OCI-LY3 (cell line): ENCODE measurements around the gene STPG3.

Source experiments
- H2AFZ ChIP-seq: fragments of 200-600, 300-600 bp; shearing (Covaris generic); 2 replicates; pipeline ENCODE4 v1.6.0; 2014; ENCODE audit warnings: antibody characterized with exemption, low read depth, low read length
- H3K27ac ChIP-seq: fragments of 200-600, 300-600 bp; sonication (generic); 2 replicates; pipeline ENCODE4 v1.5.1; 2014; ENCODE audit warnings: mild to moderate bottlenecking, low read length, moderate library complexity, mixed read lengths
- H3K27me3 ChIP-seq: fragments of 200-600, 300-600 bp; sonication (generic); 2 replicates; pipeline ENCODE4 v1.6.1; 2014; ENCODE audit warnings: low read depth, low read length, mixed read lengths
- H3K36me3 ChIP-seq: fragments of 200-600, 300-600 bp; sonication (generic); replicated peaks from 2 replicates; pipeline ENCODE3; 2014; ENCODE audit warnings: low read depth, low read length, mixed read lengths
- H3K4me1 ChIP-seq: fragments of 300-600, 200-600 bp; sonication (generic); 2 replicates; pipeline ENCODE4 v1.6.1; 2014; ENCODE audit warnings: low read length, mixed read lengths
- H3K4me2 ChIP-seq: fragments of 200-600, 300-600 bp; sonication (generic); 2 replicates; pipeline ENCODE4 v1.6.1; 2014; ENCODE audit warnings: low read length, mixed read lengths
- H3K4me3 ChIP-seq: fragments of 300-600, 200-600 bp; sonication (generic); 2 replicates; pipeline ENCODE4 v1.5.1; 2014; ENCODE audit warnings: antibody characterized with exemption, mild to moderate bottlenecking, low read length, moderate library complexity
- H3K79me2 ChIP-seq: fragments of 300-600, 200-600 bp; shearing (Covaris generic); 2 replicates; pipeline ENCODE4 v1.6.1; 2014; ENCODE audit warnings: mild to moderate bottlenecking, low read length, mixed read lengths
- H3K9ac ChIP-seq: fragments of 300-600, 200-600 bp; shearing (Covaris generic); 2 replicates; pipeline ENCODE4 v1.6.0; 2014; ENCODE audit warnings: mild to moderate bottlenecking, low read length, moderate library complexity
- H3K9me3 ChIP-seq: fragments of 200-600, 300-600 bp; shearing (Covaris generic); 2 replicates; pipeline ENCODE4 v1.6.1; 2014; ENCODE audit warnings: low read length, mixed read lengths; ENCODE audit not compliant: insufficient read depth
- H4K20me1 ChIP-seq: fragments of 200-600, 300-600 bp; sonication (generic); 2 replicates; pipeline ENCODE4 v1.6.1; 2016; ENCODE audit warnings: low read length, mixed read lengths; ENCODE audit not compliant: insufficient read depth
- EZH2phosphoT487 ChIP-seq: fragments of 200-600 bp; shearing (Covaris generic); IDR thresholded peaks from 2 replicates; pipeline ENCODE4 v1.6.1; 2018; ENCODE audit warnings: antibody characterized with exemption, mixed run types, low read depth
- TF ChIP-seq, protein P1 (sequence below): fragments of 200-600, 300-600 bp; sonication (generic); IDR thresholded peaks from 2 replicates; pipeline ENCODE4 v1.5.1; 2014; ENCODE audit warnings: antibody characterized with exemption, low read length, low read depth

STPG3 gene

DNA sequence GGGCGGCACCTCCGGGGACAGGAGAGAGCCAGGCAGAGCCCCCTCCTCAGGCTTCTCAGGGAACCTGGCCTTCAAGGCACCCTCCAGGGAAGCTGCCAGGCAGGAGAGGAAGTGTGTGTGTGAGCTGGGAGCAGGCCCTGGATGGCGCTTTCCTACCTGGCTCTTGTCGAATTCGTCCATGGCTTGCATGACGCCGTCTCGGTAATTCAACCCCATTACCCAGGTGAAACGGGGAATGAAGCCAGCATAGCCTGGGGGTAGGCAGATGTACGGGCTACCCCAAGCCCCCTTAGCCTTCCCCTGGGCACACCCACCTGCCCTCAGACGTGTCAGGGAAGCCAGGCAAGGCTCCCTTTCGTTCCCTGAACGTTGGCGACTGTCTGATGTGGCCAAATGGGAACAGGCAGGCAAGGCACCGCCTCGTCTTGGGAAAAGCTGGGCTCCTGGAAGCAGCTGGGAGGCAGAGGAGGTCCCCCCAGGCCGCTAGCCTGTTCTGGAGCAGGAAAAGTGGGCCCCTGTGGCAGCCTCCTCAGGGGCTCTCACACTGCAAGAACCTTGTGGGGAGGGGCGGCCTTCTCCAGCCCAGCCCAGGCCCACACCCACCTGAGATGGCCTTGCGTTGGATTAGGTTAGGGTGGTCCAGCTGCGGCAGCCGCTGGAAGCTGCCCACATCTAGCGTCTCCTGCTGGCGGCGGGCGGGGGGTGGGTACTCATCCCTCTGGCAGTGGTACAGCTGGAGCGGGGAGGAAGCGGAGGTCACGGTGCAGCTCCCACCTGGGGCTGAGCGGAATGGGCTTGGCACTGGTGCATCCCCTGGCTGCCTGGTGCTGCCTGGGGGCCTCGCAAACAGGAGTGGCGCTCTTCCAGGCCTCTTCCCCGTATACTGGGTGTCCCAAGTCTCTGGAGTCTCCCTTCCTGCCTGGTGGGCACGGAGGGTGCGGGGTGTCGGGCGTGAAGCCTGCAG is 6.3 kb upstream of the STPG3 start:
- Histone ChIP-seq H4K20me1 (peaks cover 26% of the 10 kb centered on the region), H3K9me3 (no peaks in the 10 kb centered on the region), H3K36me3 (peaks cover 20% of the 10 kb centered on the region), H2AFZ (no peak overlapping the region), H3K27ac (no peak overlapping the region), H3K4me2 (no peak overlapping the region), H3K79me2 (peaks cover 25% of the 10 kb centered on the region), H3K4me3 (no peak overlapping the region), H3K4me1 (peaks cover 7% of the 10 kb centered on the region), H3K27me3 (no peaks in the 10 kb centered on the region), H3K9ac (no peak overlapping the region)
- no peak for TF ChIP-seq EZH2phosphoT487
- TF ChIP-seq, protein P1, sequence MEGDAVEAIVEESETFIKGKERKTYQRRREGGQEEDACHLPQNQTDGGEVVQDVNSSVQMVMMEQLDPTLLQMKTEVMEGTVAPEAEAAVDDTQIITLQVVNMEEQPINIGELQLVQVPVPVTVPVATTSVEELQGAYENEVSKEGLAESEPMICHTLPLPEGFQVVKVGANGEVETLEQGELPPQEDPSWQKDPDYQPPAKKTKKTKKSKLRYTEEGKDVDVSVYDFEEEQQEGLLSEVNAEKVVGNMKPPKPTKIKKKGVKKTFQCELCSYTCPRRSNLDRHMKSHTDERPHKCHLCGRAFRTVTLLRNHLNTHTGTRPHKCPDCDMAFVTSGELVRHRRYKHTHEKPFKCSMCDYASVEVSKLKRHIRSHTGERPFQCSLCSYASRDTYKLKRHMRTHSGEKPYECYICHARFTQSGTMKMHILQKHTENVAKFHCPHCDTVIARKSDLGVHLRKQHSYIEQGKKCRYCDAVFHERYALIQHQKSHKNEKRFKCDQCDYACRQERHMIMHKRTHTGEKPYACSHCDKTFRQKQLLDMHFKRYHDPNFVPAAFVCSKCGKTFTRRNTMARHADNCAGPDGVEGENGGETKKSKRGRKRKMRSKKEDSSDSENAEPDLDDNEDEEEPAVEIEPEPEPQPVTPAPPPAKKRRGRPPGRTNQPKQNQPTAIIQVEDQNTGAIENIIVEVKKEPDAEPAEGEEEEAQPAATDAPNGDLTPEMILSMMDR = no peak

DNA sequence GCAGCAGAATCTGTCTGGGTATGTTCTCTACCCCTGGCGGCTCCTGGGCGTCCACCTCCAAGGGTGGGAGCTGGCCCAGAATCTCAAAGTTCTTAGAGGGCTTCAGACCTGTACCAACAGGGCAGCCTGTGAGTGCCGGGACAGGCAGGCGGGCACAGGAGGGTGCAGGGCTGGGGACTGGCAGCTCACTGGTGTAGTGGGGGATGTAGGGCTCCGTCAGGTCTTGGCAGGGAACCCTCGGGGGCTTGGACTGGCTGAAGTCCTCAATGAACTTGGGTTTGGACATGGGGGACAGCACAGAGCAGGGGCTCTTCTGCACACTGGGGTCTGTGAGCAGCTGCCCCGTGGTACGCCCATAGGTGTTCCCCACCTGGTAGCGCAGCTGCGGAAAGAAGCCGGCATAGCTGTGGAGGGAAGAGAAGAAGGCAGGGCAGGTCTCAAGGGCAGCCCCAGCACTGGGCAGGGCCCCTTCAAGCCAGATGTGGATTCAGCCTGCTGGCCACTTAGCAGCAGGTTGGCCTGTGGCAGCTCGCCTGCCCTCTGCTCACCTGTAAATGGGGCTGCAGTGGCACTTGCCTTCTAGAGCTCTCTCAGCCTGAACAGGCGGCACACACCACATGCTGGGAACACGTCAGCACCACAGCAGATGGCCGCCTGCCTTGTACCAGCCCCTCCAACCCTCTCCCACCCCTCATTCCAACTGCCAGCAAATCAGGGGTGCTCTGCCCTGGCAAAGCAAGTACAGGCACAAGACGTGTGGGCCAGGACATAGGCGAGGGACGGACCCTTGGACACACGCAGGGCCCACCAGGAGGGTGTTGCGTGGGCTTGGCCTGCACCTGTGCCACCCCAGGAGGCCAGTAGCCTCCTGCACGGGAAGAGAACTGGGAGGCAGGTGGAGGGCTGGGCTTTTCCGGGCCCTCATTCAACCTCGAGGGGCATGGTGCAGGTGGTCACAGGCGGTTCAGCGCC is 5.3 kb upstream of the STPG3 start:
- peaks cover 7% of the 10 kb centered on the region for H3K4me1 ChIP-seq
- no peaks in the 10 kb centered on the region for H3K9me3 ChIP-seq
- no peak overlapping the region for H2AFZ ChIP-seq
- peaks cover 26% of the 10 kb centered on the region for H4K20me1 ChIP-seq
- no peaks in the 10 kb centered on the region for H3K27me3 ChIP-seq
- no peak overlapping the region for H3K9ac ChIP-seq
- TF ChIP-seq, protein P1 = no peak
- TF ChIP-seq EZH2phosphoT487 = no peak
- H3K4me2 ChIP-seq = no peak overlapping the region
- H3K27ac ChIP-seq = no peak overlapping the region
- H3K79me2 ChIP-seq = peaks cover 20% of the 10 kb centered on the region
- H3K4me3 ChIP-seq = no peak overlapping the region
- H3K36me3 ChIP-seq = peaks cover 20% of the 10 kb centered on the region

DNA sequence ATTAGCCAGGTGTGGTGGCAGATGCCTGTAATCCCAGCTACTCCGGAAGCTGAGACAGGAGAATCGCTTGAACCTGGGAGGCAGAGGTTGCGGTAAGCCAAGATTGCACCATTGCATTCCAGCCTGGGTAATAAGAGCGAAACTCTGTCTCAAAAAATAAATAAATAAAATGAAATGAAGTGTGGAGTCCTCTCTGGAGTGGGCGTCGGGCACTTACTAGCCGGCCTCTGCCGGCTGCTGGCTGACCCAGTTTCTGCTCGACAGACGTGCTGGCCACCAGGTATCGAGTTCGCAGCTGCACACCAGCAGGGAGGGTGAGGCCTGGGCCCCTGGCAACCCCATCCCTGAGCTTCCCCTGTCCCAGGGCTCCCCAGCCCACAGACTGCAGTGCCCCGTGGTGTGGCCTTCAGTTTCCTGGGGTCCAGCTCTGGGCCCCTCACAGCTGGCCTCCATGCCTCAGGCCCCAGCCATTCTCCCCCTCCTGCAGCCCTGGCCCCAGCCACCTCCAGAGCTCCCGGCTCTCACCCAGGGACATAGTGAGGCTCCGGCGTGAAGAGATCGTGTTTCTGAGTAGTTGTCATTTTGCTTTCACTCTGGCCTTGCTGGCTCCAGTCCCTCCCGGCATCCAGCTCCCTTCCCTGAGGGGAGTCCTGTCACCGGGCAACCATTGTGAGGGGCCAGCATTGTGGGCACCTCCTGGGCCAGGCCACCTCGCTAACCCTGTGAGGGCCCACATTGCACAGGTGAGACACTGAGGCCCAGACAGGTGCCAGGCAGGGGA is 3.8 kb upstream of the STPG3 start:
- Histone ChIP-seq H3K9ac (no peak overlapping the region), H3K79me2 (peaks cover 9% of the 10 kb centered on the region), H3K4me3 (no peak overlapping the region), H2AFZ (no peak overlapping the region), H3K4me1 (peaks cover 9% of the 10 kb centered on the region), H3K9me3 (no peaks in the 10 kb centered on the region), H3K27me3 (no peaks in the 10 kb centered on the region), H3K4me2 (no peak overlapping the region), H3K36me3 (peaks cover 12% of the 10 kb centered on the region), H3K27ac (no peak overlapping the region), H4K20me1 (peaks cover 18% of the 10 kb centered on the region)
- TF ChIP-seq, protein P1 = no peak
- no peak for TF ChIP-seq EZH2phosphoT487
